GM21528 (cell line): Measurements from ENCODE around the gene TESK2.
A peak's percentile ranks its signal among the peaks of the same experiment; 100 is the strongest.
"Not testable (repeated sequence)": the region's sequence is repeated elsewhere in the genome, so short reads cannot be mapped to it uniquely, and the experiment has no call there.

Experiments
- ATAC-seq: cut with Tn5 transposase; IDR thresholded peaks from one replicate; pipeline ENCODE4 v1.9.1; 2021; ENCODE audit warnings: mild to moderate bottlenecking, moderate library complexity; ENCODE audit not compliant: unreplicated experiment, low FRiP score

Gene TESK2

DNA sequence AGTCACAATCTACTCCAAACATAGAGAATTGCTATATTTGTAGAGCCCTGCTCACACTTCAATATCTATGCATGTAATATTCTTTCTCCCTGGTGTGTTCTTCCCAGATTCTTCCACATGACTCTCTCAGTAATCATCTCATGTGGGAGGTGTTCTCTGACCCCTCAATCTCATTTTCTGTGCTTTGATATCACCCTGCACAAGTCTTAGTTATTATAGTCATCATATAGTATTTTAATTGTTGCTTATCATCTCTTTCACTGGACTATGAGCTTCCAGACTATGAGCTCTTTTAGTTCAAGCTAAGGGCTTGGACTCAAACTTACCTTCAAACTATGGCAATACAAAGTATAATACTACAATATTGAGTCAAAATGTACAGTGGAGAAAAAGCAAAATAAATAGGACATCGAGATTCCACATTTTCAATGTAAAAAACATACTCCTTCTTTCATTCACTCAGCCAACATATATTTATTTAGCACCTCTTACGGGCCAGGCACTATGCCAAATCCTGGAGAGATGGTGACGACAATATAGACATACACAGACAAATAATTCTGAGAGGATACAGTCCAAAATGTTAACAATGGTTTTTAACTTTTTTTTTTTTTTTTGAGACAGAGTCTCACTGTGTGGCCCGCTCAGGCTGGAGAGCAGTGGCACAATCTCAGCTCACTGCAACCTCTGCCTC lies 12.7 kb downstream of the TESK2 start:
- ATAC-seq = no peak

DNA sequence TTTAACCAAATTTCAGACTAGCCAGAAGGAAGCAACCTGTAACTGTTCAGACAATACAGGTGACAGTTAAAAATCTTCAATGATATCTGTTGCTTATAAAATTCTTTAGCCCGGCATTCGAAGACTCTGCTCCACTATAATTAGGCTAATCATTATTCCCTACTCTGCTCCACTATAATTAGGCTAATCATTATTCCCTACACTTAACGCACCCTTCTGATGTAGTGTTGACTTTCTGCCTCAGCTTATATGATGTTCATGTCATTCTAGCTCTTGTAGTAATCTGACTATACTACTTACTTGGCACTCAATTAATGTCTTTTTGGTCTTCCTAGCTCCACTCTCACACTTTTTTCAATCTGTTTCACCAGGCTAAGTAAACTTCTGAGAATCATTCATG lies 13.3 kb downstream of the TESK2 start:
- no peak for ATAC-seq

GRCh38 chr1:45474194-45474593 lies 16.8 kb downstream of the TESK2 start:
- ATAC-seq = not testable (repeated sequence)

DNA sequence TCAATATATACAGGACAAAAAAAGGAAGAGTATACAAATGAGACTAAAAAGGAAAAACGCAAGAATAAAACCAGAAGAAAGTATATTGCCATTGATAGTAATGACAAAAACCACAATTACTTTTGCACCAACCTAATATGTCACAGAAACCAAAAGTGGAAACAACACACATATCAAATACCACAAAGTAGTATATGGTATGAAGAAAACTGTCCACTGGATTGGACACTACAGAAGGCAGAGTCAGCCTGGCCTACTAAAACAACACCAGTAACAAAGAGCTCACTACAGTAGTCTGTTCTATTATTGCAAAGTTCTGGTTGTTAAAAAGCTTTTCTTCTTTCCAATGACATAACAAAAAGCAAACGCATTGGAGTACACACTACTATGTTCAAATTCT lies 17.7 kb downstream of the TESK2 start:
- peak; percentile 49 for ATAC-seq

DNA sequence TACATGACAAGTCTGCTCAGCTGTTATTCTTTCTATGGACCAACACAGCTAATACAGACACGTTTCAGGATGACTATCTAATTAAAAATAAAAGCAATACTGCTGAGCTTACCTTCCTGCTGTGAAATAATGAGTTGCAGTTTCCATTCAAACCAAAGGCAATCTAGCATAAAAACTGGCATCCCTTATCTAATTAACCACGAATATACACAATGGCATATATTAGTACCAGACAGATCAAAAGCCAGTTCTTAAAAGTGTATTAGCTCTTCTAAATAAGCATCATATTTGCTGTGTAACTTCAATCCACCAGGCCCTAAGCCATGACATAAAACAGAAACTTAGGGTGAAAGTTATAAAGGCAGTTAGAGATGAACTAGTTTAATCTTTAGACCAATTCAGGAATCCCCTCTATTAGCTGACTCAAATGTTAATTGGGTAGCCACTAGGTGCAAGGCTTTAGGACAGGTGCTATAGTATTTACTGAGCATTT lies 20.6 kb downstream of the TESK2 start:
- ATAC-seq = no peak

DNA sequence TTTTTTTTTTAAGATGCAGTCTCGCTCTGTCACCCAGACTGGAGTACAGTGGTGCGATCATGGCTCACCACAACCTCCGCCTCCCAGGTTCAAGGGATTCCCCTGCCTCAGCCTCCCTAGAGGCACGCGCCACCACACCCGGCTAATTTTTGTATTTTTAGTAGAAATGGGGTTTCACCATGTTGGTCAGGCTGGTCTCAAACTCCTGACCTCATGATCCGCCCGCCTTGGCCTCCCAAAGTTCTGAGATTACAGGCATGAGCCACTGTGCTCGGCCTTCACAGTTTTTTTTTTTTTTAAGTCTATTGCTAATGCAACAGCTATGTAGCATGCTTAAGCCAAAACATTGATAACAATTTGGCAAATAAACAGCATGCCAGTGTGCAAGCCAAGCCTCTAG lies 23.6 kb downstream of the TESK2 start:
- peak; percentile 65 for ATAC-seq

DNA sequence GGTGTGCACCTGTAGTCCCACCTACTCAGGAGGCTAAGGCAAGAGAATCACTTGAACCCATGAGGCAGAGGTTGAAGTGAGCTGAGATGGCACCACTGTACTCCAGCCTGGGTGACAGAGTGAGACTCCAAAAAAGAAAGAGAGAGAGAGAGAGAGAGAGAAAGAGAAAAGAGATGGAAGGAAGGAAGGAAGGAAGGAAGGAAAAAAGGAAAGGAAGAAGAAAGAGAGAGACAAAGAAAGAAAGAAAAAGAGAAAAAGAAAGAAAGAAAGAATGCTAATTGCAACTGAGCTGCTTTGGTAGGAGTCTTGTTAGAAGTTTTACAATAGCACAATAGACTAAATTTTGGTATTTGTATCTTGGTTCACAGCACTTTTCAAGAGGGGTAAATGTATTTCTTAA lies 25.7 kb downstream of the TESK2 start:
- no peak for ATAC-seq

GRCh38 chr1:45458894-45459293 lies 32.1 kb downstream of the TESK2 start:
- no peak for ATAC-seq

DNA sequence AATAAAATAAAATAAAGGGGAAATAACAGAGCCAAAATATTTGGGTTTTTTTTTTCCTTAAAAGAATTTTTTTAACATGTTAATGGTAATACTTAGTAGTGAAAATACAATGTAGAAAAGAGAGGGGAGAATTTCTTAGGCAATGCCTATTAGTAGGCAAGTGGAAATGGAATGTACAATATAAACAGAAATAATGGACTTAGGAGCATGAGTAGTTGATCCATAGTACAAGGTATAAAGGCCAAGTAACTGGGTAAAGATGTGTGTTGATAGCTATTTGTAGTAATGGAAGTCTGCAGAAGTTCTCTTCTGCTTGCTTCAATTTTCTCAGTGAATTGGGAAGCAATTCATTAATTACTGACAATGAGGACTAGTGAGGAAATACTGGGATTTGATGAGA lies 34.4 kb downstream of the TESK2 start:
- no peak for ATAC-seq

DNA sequence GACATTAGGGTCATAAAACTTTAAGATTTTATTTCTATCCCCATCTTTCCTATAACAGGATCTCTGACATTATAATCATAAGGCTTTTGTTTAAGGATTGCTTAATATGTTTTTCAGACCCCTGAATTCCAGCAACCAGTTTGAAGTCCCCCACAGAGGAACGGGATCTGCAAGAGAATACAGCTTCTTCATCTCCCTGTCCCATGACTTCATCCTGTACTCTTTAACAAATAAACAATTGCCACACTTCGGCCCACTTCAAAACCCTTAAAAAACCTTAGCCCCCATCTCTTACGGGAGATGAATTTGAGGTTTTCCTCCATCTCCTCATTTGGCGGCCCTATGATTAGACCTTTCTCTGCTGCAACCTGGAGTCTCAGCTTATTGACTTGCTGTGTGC lies 35.8 kb downstream of the TESK2 start:
- ATAC-seq = no peak

DNA sequence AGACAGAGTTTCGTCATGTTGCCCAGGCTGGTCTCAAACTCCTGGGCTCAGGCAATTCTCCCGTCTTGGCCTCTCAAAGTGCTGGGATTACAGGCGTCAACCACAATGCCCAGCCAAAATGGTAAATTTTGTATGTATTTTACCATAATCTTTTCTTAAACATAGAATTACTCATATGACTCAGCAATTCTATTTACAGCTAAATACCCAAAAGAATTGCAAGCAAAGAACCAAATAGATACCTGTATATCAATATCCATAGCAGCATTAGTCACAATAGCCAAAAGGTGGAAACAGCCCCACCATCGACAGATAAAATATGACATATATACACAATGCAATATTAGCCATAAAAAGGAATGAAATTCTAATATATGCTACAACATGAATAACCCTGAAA lies 36.5 kb downstream of the TESK2 start:
- ATAC-seq = no peak

- no peak for ATAC-seq
Observed at GRCh38 chr1:45452503-45452902, 38.5 kb downstream of the TESK2 start.

GRCh38 chr1:45448357-45448756 lies 42.6 kb downstream of the TESK2 start:
- ATAC-seq = no peak

GRCh38 chr1:45446950-45447672 lies 43.9 kb downstream of the TESK2 start:
- ATAC-seq = no peak

DNA sequence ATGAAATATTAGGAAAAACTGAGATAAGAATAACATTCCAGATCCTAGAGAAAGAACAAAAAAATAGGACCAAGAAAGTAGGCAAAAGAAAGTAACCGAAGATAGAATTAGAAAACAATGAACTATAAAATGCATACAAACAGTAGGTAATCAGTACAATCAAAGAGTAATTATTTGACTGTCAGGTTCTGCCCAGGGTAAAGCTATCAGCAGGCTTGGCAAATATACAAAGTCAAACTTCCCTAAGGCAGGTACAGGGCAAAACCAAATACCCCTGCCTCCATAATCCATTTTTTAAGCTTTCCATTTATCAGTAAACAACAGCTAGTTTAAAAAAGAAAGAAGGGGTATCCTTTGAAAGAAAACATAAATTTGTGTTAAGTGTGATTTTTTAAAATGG lies 44.4 kb downstream of the TESK2 start:
- ATAC-seq = no peak

DNA sequence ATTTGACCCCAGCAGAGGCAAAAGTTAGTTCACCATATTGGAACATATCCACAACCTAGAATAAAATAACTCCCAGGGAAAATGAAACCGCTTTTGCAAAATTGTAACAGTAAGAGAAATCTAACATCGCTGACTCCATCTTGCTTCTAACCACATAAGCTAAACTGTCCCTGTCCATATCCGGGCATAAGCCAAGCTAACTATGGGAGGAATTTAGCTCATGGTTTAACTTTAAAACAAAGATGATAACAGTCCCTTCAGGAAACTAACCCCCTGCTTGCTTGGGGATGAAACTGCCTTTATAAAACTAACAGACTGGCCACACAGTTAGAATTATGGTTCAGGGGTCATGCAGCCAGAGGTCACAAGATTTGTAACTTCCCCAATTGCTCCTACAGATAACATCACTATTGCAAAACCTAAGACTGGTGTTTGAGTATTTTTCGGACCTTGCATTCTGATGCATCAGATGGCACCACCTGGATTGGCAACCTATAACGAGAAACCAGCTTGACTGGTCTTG lies 46.3 kb downstream of the TESK2 start:
- no peak for ATAC-seq

DNA sequence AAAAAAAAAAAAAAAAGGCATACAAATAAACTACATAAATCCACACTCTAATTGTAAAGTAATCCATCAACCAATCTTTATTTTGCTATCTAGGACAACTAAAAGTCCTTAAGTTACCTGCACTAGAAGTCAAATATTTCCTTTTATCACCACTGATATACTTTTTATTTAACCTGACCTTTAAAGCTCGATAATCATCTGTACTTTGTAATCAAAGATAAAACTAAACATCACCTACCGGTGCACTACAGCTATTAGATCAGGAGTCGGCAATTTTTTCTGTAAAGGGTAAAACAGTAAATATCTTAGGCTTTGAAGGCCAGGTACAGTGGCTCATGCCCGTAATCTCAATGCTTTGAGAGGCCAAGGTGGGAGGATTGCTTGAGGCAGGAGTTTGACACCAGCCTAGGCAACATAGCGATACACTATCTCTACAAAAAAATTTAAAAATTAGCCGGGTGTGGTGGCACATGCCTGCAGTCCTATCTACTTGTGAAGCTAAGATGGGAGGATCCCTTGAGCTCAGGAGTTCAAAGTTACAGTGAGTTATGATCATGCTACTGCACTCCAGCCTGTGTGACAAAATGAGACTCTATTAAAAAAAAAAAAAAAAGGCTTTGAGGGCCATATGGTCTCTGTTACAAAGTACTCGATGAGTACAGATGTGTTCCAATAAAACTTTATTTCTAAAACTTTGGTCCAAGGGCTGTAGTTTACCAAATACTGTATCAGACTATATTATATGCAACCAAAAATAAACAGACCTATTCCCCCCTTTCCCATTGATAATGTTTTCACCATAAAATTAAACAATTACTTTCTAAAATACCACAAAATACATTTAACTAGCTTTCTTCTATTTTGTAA lies 47.1 kb downstream of the TESK2 start:
- ATAC-seq = no peak

GRCh38 chr1:45442272-45442671 lies 48.7 kb downstream of the TESK2 start:
- ATAC-seq = no peak

- ATAC-seq = no peak
Observed at GRCh38 chr1:45437323-45437722, 53.6 kb downstream of the TESK2 start.

DNA sequence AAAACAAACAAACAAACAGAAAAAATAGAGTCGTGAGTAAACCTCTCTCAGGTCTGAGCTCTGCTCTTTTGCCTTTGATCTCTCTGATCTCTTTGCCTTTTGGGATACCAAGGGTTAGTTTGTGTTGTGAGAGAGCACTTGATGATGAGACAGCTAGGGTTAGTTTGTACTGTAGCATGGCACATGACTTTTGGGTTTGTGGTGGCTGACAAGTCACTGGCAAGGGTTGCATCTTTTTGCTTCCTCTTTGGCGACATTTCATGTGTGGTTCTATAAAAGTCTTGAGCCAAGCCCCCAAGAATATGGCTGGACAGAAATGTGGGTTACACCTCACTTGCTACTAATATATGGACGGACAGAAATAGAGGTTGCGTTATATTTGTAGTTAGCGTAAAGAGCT lies 60.5 kb downstream of the TESK2 start:
- no peak for ATAC-seq

DNA sequence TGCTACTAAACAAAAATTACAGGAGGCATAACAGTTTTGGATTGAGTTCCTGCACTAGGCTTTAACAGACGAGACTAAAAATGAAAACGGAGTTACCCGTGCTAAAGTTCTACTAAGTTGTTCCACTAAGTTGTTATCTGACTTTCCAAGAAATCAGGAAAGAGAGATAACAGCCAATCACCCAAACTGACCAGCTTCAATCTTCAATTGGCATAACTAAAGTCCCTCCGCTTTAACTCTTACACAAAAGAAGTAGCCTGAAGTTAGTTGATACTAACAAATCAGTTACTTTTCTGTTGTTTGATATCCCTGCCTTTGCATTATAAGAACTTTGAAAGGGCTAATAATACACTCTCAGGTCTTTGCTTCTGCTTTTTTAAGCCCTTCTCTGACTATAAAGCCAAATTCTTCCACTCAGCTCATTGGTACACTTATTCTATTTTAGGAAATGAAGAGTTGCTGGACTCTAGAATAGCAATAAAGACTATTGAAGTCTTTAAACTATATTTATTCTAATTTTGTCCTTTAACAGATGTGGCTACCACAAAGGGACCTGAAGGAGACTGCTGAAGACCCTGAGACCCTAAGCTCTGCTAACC lies 61.3 kb downstream of the TESK2 start:
- ATAC-seq = no peak
